ENCODE results near the gene GPD1L.
"Not testable (repeated sequence)": the region's sequence is repeated elsewhere in the genome, so short reads cannot be mapped to it uniquely, and the experiment has no call there.

Gene GPD1L

GRCh38 chr3:32189693-32190092 lies 83.3 kb downstream of the GPD1L start:
- Histone ChIP-seq H3K4me1 (ENCODE audit: control insufficient read depth, insufficient read depth, low read length) (no peaks in the 10 kb centered on the region; the same call in 1 of the 2 replicates), H3K36me3 (ENCODE audit: control insufficient read depth in 2 of 2, insufficient read depth in 1 of 2, low read length in 2 of 2) (no peaks in the 10 kb centered on the region), H3K4me3 (ENCODE audit: low read depth, low read length) (no peak overlapping the region), H3K27ac (ENCODE audit: extremely low read depth, low read depth, low read length) (no peak overlapping the region), H3K9me3 (ENCODE audit: control insufficient read depth, insufficient read depth, low read depth, low read length) (no peaks in the 10 kb centered on the region)
- TF ChIP-seq ZIC2 (tag by site-specific recombination; IDR thresholded peaks at IDR 0.05): peak; percentile 69
- TF ChIP-seq KLF9 (tag by site-specific recombination; IDR thresholded peaks at IDR 0.05; ENCODE audit: low read depth): no peak
- CTCF ChIA-PET: no interaction called here
- POLR2A ChIA-PET: no interaction called here

- POLR2A ChIA-PET; H3K9me3 ChIP-seq (ENCODE audit: control insufficient read depth, insufficient read depth, low read depth, low read length): not testable (repeated sequence)
- CTCF ChIA-PET: interaction anchor here (1.6 kb wide), 1 partner anchor 12 kb away, joined by 6 read pairs; no protein-coding TSS in a partner anchor
These were observed 84.1 kb downstream of the GPD1L start for GRCh38 chr3:32190556-32190955.

GRCh38 chr3:32193101-32193500 lies 86.7 kb downstream of the GPD1L start:
- no peak for TF ChIP-seq GLIS2 (tag by site-specific recombination; IDR thresholded peaks at IDR 0.05)
- no peak for TF ChIP-seq ZSCAN18 (tag by site-specific recombination; IDR thresholded peaks at IDR 0.05)
- no peak for TF ChIP-seq WT1 (tag by site-specific recombination; IDR thresholded peaks at IDR 0.05)
- TF ChIP-seq MYNN (tag by site-specific recombination; IDR thresholded peaks at IDR 0.05; ENCODE audit: borderline replicate concordance): no peak
- no peak for TF ChIP-seq ZBTB44 (tag by site-specific recombination; IDR thresholded peaks at IDR 0.05)
- no peak for TF ChIP-seq SP7 (tag by site-specific recombination; IDR thresholded peaks at IDR 0.05)
- no peak for TF ChIP-seq ZNF473 (tag by site-specific recombination; IDR thresholded peaks at IDR 0.05)
- no peak for TF ChIP-seq ZNF654 (tag by site-specific recombination; IDR thresholded peaks at IDR 0.05; ENCODE audit: low read depth)
- no peak for TF ChIP-seq ZNF404 (tag by site-specific recombination; IDR thresholded peaks at IDR 0.05)
- H3K4me1 ChIP-seq (ENCODE audit: control insufficient read depth, insufficient read depth, low read length): no peaks in the 10 kb centered on the region; the same call in 1 of the 2 replicates
- no peak overlapping the region for H3K4me3 ChIP-seq (ENCODE audit: low read depth, low read length)
- POLR2A ChIA-PET: no interaction called here
- H3K27ac ChIP-seq (ENCODE audit: extremely low read depth, low read depth, low read length): no peak overlapping the region
- H3K9me3 ChIP-seq (ENCODE audit: control insufficient read depth, insufficient read depth, low read depth, low read length): no peaks in the 10 kb centered on the region
- CTCF ChIA-PET: no interaction called here
- no peaks in the 10 kb centered on the region for H3K36me3 ChIP-seq (ENCODE audit: control insufficient read depth in 2 of 2, insufficient read depth in 1 of 2, low read length in 2 of 2)

More at GRCh38 chr3:32190556-32190955, 84.1 kb downstream of the GPD1L start:
- H3K27ac ChIP-seq (ENCODE audit: extremely low read depth, low read depth, low read length); H3K4me3 ChIP-seq (ENCODE audit: low read depth, low read length); H3K36me3 ChIP-seq (ENCODE audit: control insufficient read depth in 2 of 2, insufficient read depth in 1 of 2, low read length in 2 of 2); H3K4me1 ChIP-seq (ENCODE audit: control insufficient read depth, insufficient read depth, low read length): not testable (repeated sequence)

- TF ChIP-seq ZSCAN30 (tag by site-specific recombination; IDR thresholded peaks at IDR 0.05) (peak; percentile 48; the same call in 1 of the 2 replicates), ZNF654 (tag by site-specific recombination; IDR thresholded peaks at IDR 0.05; ENCODE audit: low read depth) (no peak), ZNF639 (tag by site-specific recombination; IDR thresholded peaks at IDR 0.05) (no peak), ZNF366 (tag by site-specific recombination; conservative IDR thresholded peaks at IDR 0.05) (no peak), ZNF398 (tag by site-specific recombination; IDR thresholded peaks at IDR 0.05) (no peak), HOXD13 (CRISPR knock-in tag; IDR thresholded peaks at IDR 0.05; ENCODE audit: borderline replicate concordance) (no peak), SCRT2 (tag by site-specific recombination; IDR thresholded peaks at IDR 0.05) (no peak), ZNF660 (tag by site-specific recombination; IDR thresholded peaks at IDR 0.05) (no peak)
- no peak overlapping the region for H3K27ac ChIP-seq (ENCODE audit: extremely low read depth, low read depth, low read length)
- no peaks in the 10 kb centered on the region for H3K9me3 ChIP-seq (ENCODE audit: control insufficient read depth, insufficient read depth, low read depth, low read length)
- CTCF ChIA-PET: no interaction called here
- H3K4me1 ChIP-seq (ENCODE audit: control insufficient read depth, insufficient read depth, low read length): no peaks in the 10 kb centered on the region; the same call in 1 of the 2 replicates
- POLR2A ChIA-PET: no interaction called here
- no peak overlapping the region for H3K4me3 ChIP-seq (ENCODE audit: low read depth, low read length)
- H3K36me3 ChIP-seq (ENCODE audit: control insufficient read depth in 2 of 2, insufficient read depth in 1 of 2, low read length in 2 of 2): no peaks in the 10 kb centered on the region
These were observed 88.2 kb downstream of the GPD1L start for GRCh38 chr3:32194653-32195052.
